ENCODE measurements around the gene ZSWIM9.

Gene ZSWIM9

GRCh38 chr19:48133094-48133493 is 37.4 kb upstream of the ZSWIM9 start:
- H3K9me3 ChIP-seq (ENCODE audit: control insufficient read depth, insufficient read depth, low read length) = no peaks in the 10 kb centered on the region
- H3K27ac ChIP-seq (ENCODE audit: low read depth, low read length) = no peak overlapping the region
- H3K9me2 ChIP-seq (replicated peaks; ENCODE audit: control insufficient read depth, low read length) = no peaks in the 10 kb centered on the region
- no peaks in the 10 kb centered on the region for H4K20me1 ChIP-seq (ENCODE audit: control insufficient read depth, insufficient read depth, low read depth, low read length)
- TF ChIP-seq EZH2phosphoT487 (IDR thresholded peaks at IDR 0.05; ENCODE audit: borderline replicate concordance, low read length) (no peak), CTCF (IDR thresholded peaks at IDR 0.05; ENCODE audit: low read depth, low read length, poor library complexity, severe bottlenecking) (no peak)
- H3K79me2 ChIP-seq (ENCODE audit: control insufficient read depth, low read length) = no peaks in the 10 kb centered on the region
- no peaks in the 10 kb centered on the region for H3K27me3 ChIP-seq (ENCODE audit: control insufficient read depth, low read length)
- no peak overlapping the region for H3K4me3 ChIP-seq (ENCODE audit: low read length)
- peaks cover 70% of the 10 kb centered on the region for H3K36me3 ChIP-seq (ENCODE audit: control insufficient read depth, low read length)
- no peaks in the 10 kb centered on the region for H3F3A ChIP-seq (ENCODE audit: control insufficient read depth, insufficient read depth)
- no peak overlapping the region for H3K4me2 ChIP-seq (ENCODE audit: low read length)
- no peaks in the 10 kb centered on the region for H3K4me1 ChIP-seq (ENCODE audit: control insufficient read depth, low read length)

- no peaks in the 10 kb centered on the region for H3K9me3 ChIP-seq (ENCODE audit: control insufficient read depth, insufficient read depth, low read length)
- no peak overlapping the region for H3K4me2 ChIP-seq (ENCODE audit: low read length)
- no peaks in the 10 kb centered on the region for H3K27me3 ChIP-seq (ENCODE audit: control insufficient read depth, low read length)
- no peaks in the 10 kb centered on the region for H3F3A ChIP-seq (ENCODE audit: control insufficient read depth, insufficient read depth)
- no peaks in the 10 kb centered on the region for H3K79me2 ChIP-seq (ENCODE audit: control insufficient read depth, low read length)
- no peaks in the 10 kb centered on the region for H3K4me1 ChIP-seq (ENCODE audit: control insufficient read depth, low read length)
- H3K9me2 ChIP-seq (replicated peaks; ENCODE audit: control insufficient read depth, low read length) = no peaks in the 10 kb centered on the region
- TF ChIP-seq EZH2phosphoT487 (IDR thresholded peaks at IDR 0.05; ENCODE audit: borderline replicate concordance, low read length) (no peak), CTCF (IDR thresholded peaks at IDR 0.05; ENCODE audit: low read depth, low read length, poor library complexity, severe bottlenecking) (no peak)
- peaks cover 68% of the 10 kb centered on the region for H3K36me3 ChIP-seq (ENCODE audit: control insufficient read depth, low read length)
- H3K4me3 ChIP-seq (ENCODE audit: low read length) = no peak overlapping the region
- no peak overlapping the region for H3K27ac ChIP-seq (ENCODE audit: low read depth, low read length)
- no peaks in the 10 kb centered on the region for H4K20me1 ChIP-seq (ENCODE audit: control insufficient read depth, insufficient read depth, low read depth, low read length)
Observed at GRCh38 chr19:48135411-48135810, 35.1 kb upstream of the ZSWIM9 start.

- H3K36me3 ChIP-seq (ENCODE audit: control insufficient read depth, low read length) = peaks cover 65% of the 10 kb centered on the region
- no peaks in the 10 kb centered on the region for H3K9me2 ChIP-seq (replicated peaks; ENCODE audit: control insufficient read depth, low read length)
Observed at GRCh38 chr19:48136547-48136946, 33.9 kb upstream of the ZSWIM9 start.

More at GRCh38 chr19:48136547-48136946, 33.9 kb upstream of the ZSWIM9 start:
- no peak overlapping the region for H3K4me3 ChIP-seq (ENCODE audit: low read length)
- no peak overlapping the region for H3K27ac ChIP-seq (ENCODE audit: low read depth, low read length)
- H3K79me2 ChIP-seq (ENCODE audit: control insufficient read depth, low read length) = no peaks in the 10 kb centered on the region
- H4K20me1 ChIP-seq (ENCODE audit: control insufficient read depth, insufficient read depth, low read depth, low read length) = no peaks in the 10 kb centered on the region
- no peaks in the 10 kb centered on the region for H3K27me3 ChIP-seq (ENCODE audit: control insufficient read depth, low read length)
- no peaks in the 10 kb centered on the region for H3K4me1 ChIP-seq (ENCODE audit: control insufficient read depth, low read length)
- H3K4me2 ChIP-seq (ENCODE audit: low read length) = no peak overlapping the region
- TF ChIP-seq EZH2phosphoT487 (IDR thresholded peaks at IDR 0.05; ENCODE audit: borderline replicate concordance, low read length) = no peak
- no peak for TF ChIP-seq CTCF (IDR thresholded peaks at IDR 0.05; ENCODE audit: low read depth, low read length, poor library complexity, severe bottlenecking)
- H3F3A ChIP-seq (ENCODE audit: control insufficient read depth, insufficient read depth) = no peaks in the 10 kb centered on the region
- no peaks in the 10 kb centered on the region for H3K9me3 ChIP-seq (ENCODE audit: control insufficient read depth, insufficient read depth, low read length)

Measured in DOHH2 (cell line).